Measurements from ENCODE around the gene AARSD1.
"Not testable (repeated sequence)": the region's sequence is repeated elsewhere in the genome, so short reads cannot be mapped to it uniquely, and the experiment has no call there.

The AARSD1 gene

GRCh38 chr17:42964161-42964932, at the start of gene AARSD1:
AARSD1 (minus strand) TSS chr17:42964454; CDS start chr17:42964440, 14 bp downstream.
- peak; percentile 74 for DNase-seq

GRCh38 chr17:43013296-43013695, 49.0 kb upstream of the AARSD1 start:
- DNase-seq = no peak

- DNase-seq = no peak
Observed at GRCh38 chr17:43011728-43012472, 47.6 kb upstream of the AARSD1 start.

GRCh38 chr17:43010667-43011308, 46.5 kb upstream of the AARSD1 start:
- no peak for DNase-seq

- DNase-seq = no peak
Observed at GRCh38 chr17:43006639-43007551, 42.6 kb upstream of the AARSD1 start, which contains the start of gene IFI35. IFI35 (plus strand) TSS chr17:43006784; CDS start chr17:43006948, 164 bp downstream.

- no peak for DNase-seq
Observed at GRCh38 chr17:43003542-43004172, 39.4 kb upstream of the AARSD1 start.

GRCh38 chr17:43000894-43001293, 36.6 kb upstream of the AARSD1 start:
- not testable (repeated sequence) for DNase-seq

- DNase-seq = no peak
Observed at GRCh38 chr17:42999003-42999525, 34.8 kb upstream of the AARSD1 start.

GRCh38 chr17:42997984-42998938, 34.0 kb upstream of the AARSD1 start, which contains the start of gene RPL27:
RPL27 (plus strand) TSS chr17:42998419; CDS start chr17:42998751, 332 bp downstream.
- DNase-seq = peak; percentile 99

- DNase-seq = no peak
Observed at GRCh38 chr17:42997390-42997983, 33.2 kb upstream of the AARSD1 start.

- DNase-seq = not testable (repeated sequence)
Observed at GRCh38 chr17:42993913-42994312, 29.7 kb upstream of the AARSD1 start.

GRCh38 chr17:42992872-42993271, 28.6 kb upstream of the AARSD1 start:
- no peak for DNase-seq

GRCh38 chr17:42991471-42991870, 27.2 kb upstream of the AARSD1 start:
- DNase-seq = no peak

GRCh38 chr17:42989726-42990652, 25.7 kb upstream of the AARSD1 start:
- DNase-seq = no peak

- DNase-seq = no peak
Observed at GRCh38 chr17:42989141-42989540, 24.9 kb upstream of the AARSD1 start.

- DNase-seq = no peak
Observed at GRCh38 chr17:42985225-42985624, 21.0 kb upstream of the AARSD1 start.

GRCh38 chr17:42982266-42982665, 18.0 kb upstream of the AARSD1 start:
- DNase-seq = no peak

GRCh38 chr17:42980766-42981397, 16.6 kb upstream of the AARSD1 start:
- no peak for DNase-seq
